ENCODE data around the gene LSAMP. TPM values are rescaled to one million over a fixed set of nuclear protein-coding genes. Genes with fewer than 3 reads are reported as not detected.

The LSAMP gene
- 7.1 and 12.2 TPM in 2 replicates for total RNA-seq

GRCh38 chr3:116445311-116445841 lies at the start of gene LSAMP:
LSAMP (minus strand) TSS chr3:116445487.

Data from smooth muscle cell of trachea (primary cell).